Anterior cingulate cortex (tissue), 58 donors: Measurements from ENCODE around the gene SLC45A3.
"Not testable (repeated sequence)": the region's sequence is repeated elsewhere in the genome, so short reads cannot be mapped to it uniquely, and the experiment has no call there.

Experiments used
- DNase-seq, 58 donors: peaks; one replicate each; lab custom pipeline; 2025; lab: John Stamatoyannopoulos, UW

SLC45A3 gene, protein sequence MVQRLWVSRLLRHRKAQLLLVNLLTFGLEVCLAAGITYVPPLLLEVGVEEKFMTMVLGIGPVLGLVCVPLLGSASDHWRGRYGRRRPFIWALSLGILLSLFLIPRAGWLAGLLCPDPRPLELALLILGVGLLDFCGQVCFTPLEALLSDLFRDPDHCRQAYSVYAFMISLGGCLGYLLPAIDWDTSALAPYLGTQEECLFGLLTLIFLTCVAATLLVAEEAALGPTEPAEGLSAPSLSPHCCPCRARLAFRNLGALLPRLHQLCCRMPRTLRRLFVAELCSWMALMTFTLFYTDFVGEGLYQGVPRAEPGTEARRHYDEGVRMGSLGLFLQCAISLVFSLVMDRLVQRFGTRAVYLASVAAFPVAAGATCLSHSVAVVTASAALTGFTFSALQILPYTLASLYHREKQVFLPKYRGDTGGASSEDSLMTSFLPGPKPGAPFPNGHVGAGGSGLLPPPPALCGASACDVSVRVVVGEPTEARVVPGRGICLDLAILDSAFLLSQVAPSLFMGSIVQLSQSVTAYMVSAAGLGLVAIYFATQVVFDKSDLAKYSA

GRCh38 chr1:205680073-205680851 lies at the start of gene SLC45A3:
Gene SLC45A3 (minus strand): TSS chr1:205680509. CDS start chr1:205664656, 15,853 bp downstream.
- DNase-seq: peak in 22 of 58 donors; percentile 12 to 69 (median 43)

DNA sequence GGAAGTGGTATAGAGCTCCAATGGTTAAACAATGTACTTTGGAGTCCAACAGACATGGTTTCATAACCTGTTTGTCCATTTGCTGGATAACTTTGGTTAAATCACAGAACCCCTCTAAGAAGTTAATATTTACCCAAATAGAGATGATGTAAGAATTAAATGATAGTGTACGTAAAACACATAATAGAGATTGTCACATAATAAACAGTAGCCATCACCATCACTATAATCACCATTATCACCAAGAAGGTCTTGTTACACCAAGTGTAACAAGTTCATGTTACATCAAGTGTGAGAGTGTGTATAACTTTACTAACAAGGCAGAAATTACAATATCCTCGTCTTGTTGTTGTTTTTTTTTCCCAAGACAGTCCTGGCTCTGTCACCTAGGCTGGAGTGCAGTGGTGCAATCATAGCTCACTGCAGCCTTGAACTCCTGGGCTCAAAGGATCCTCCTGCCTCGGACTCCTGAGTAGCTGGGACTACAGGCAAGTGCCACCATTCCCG lies 46.4 kb upstream of the SLC45A3 start:
- no peak for DNase-seq

GRCh38 chr1:205725514-205725913 lies 45.2 kb upstream of the SLC45A3 start:
- DNase-seq: no peak

DNA sequence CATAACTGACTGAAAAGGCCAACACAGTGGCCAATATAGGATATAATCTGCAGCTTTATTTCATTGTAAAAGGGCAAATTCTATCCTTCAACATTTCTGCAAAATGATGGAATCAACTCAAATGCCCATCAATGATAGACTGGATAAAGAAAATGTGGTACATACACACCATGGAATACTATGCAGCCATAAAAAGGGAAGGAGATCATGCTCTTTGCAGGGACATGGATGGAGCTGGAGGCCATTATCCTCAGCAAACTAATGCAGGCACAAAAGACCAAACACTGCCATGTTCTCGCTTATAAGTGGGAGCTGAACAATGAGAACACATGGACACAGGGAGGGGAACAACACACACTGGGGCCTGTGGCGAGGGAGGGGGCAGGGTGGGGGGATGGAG lies 40.4 kb upstream of the SLC45A3 start:
- DNase-seq: not testable (repeated sequence)

DNA sequence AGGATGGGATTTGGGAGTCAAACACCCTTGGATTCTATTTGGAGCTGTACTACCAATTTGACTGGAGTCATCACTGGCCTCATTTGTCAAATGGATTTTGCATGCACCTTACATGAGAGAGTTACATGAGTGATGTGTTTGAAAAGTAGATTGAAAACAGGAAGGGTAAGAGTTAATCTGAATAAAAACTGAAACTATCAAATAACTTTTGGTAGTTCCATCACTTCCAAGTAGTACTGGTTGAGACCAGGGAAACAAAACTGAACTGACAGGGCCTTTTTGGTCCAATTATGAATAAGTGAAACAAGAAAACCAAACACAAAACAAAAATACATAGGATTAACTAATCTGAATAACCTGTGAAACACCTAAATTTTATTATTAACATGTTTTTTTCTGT lies 39.5 kb upstream of the SLC45A3 start:
- no peak for DNase-seq

DNA sequence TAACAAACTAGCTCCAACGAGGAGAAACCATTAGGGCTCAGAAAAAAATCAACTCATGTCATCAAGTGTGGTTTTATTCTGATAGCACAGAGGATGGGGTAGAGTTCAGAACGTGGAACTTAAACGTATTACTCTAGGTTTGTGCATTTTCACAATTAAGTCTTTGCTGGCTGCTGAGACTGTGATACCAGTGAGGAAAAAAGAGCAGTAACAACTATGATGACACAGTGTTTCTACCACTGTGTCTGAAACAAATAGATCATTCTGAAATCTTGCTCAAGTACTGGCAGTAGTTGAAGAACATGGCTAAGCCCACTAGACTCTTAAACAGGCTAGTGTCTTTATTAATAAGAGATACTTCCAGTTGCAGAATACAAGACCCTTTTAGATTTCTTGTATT lies 38.7 kb upstream of the SLC45A3 start:
- no peak for DNase-seq

DNA sequence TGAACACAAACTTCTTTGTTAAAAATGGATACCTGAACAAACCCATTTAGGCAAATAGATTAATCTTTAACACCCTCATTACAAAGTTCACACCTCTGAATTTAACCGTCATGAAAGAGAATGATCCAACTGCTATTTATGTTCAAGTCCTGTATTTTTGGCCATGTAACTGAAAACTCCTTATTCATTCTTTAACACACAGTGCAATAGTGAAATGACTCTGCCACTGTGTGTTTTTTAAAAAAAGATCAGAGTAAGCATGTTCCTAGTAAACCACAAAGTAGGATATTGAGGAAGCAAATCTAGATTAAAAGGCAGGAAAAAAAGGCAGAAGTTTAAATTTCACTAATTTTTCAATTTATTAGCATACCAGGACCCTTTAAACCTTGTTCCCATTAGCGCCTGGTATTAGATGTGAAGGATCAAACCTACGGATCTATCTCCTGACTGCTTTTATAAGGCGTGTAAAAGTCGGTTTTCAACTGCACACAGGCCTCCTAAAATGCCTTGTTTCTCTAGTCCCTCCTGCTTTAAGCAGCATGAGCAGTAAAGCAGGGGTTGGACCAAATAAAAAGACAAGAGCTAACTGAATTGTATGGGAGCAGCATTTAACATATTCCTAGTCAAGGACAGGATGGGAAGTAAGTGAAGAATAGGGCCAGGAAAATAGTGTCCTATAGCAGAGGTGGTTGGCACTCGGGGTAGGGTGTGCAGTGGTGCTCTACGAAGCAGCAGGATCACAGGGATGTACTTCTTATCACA lies 36.2 kb upstream of the SLC45A3 start:
- no peak for DNase-seq

- DNase-seq: no peak
Measured at GRCh38 chr1:205715628-205716027, 35.3 kb upstream of the SLC45A3 start.

DNA sequence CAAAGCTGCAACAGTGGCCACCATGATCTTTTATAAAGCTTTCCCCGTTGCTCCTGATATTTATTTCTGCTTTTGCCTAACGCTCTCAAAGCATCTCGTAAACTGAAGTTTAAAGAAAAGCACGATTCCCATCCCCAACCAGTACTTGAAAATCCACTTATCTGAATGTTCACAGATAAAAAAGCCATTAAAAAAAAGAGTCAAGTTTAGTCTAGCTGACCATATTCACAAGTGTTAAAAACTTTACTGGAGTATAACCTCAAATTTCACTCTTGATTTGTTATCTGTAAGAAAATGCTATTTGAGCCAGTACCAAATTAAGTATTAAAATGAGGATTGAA lies 34.6 kb upstream of the SLC45A3 start:
- no peak for DNase-seq

GRCh38 chr1:205714190-205714905 lies 34.0 kb upstream of the SLC45A3 start:
- DNase-seq: peak in 12 of 58 donors; percentile 7 to 39 (median 15)

- DNase-seq: peak in 35 of 58 donors; percentile 5 to 80 (median 33)
Measured at GRCh38 chr1:205711105-205712048, 31.1 kb upstream of the SLC45A3 start.

GRCh38 chr1:205710201-205711062 lies 30.1 kb upstream of the SLC45A3 start:
- DNase-seq: no peak

- no peak for DNase-seq
Measured at GRCh38 chr1:205709640-205710039, 29.3 kb upstream of the SLC45A3 start.

GRCh38 chr1:205709059-205709398 lies 28.7 kb upstream of the SLC45A3 start:
- DNase-seq: no peak

GRCh38 chr1:205706601-205707502 lies 26.5 kb upstream of the SLC45A3 start:
- no peak for DNase-seq

GRCh38 chr1:205704903-205705302 lies 24.6 kb upstream of the SLC45A3 start:
- no peak for DNase-seq

GRCh38 chr1:205703072-205703471 lies 22.8 kb upstream of the SLC45A3 start:
- no peak for DNase-seq
